ENCODE data around the gene RIMBP2.

DNA sequence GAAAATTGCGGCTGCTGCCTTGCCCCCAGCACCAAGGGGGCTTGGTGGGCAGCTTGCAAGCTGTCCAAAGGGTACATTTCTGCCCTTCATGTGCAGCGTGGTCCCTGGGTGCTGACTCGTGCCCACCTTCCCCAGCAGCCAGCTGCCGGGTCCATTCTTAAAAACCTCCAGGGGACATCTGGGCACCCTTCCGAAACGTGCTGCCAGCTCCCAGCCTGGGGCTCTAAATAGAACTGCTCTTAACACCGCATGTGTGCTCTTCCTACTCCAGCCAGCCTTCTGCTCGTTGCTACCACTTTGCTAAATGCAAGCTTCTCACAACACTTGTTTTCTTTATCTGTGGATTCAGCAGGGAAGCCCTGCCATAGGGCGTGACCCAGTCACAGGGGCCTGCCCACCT, 66.0 kb downstream of the RIMBP2 start:
- TF ChIP-seq, protein P1, sequence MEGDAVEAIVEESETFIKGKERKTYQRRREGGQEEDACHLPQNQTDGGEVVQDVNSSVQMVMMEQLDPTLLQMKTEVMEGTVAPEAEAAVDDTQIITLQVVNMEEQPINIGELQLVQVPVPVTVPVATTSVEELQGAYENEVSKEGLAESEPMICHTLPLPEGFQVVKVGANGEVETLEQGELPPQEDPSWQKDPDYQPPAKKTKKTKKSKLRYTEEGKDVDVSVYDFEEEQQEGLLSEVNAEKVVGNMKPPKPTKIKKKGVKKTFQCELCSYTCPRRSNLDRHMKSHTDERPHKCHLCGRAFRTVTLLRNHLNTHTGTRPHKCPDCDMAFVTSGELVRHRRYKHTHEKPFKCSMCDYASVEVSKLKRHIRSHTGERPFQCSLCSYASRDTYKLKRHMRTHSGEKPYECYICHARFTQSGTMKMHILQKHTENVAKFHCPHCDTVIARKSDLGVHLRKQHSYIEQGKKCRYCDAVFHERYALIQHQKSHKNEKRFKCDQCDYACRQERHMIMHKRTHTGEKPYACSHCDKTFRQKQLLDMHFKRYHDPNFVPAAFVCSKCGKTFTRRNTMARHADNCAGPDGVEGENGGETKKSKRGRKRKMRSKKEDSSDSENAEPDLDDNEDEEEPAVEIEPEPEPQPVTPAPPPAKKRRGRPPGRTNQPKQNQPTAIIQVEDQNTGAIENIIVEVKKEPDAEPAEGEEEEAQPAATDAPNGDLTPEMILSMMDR (IDR thresholded peaks at IDR 0.05), result no peak
- TF ChIP-seq RAD21 (IDR thresholded peaks at IDR 0.05; ENCODE audit: low read length) (no peak), TAF1 (IDR thresholded peaks at IDR 0.05; ENCODE audit: borderline replicate concordance, low read depth, low read length) (no peak), EZH2phosphoT487 (IDR thresholded peaks at IDR 0.05; ENCODE audit: borderline replicate concordance, low read depth) (no peak), CHD2 (IDR thresholded peaks at IDR 0.05; ENCODE audit: low read length, partially characterized antibody) (no peak), YY1 (IDR thresholded peaks at IDR 0.05; ENCODE audit: low read depth) (no peak)

Measured in SK-N-SH (cell line).